ENCODE data around the gene NTM. TPM values are rescaled to one million over a fixed set of nuclear protein-coding genes. Genes with fewer than 3 reads are reported as not detected.

NTM gene
- total and polyA plus RNA-seq, 2 of the 8 experiments (the other 6 are each of a cell fraction or from before 2014, with no cell fraction given) = 13.4 to 20.0 TPM

- no peak for FAIRE-seq
- Histone ChIP-seq H3K9me3 (ENCODE audit: insufficient read depth in 2 of 2, low read depth in 1 of 2, low read length in 1 of 2) (no peaks in the 10 kb centered on the region), H3K4ac (replicated peaks; ENCODE audit: insufficient read length, low read depth, low read length) (no peak overlapping the region), H2BK120ac (replicated peaks; ENCODE audit: low read depth, low read length) (no peak overlapping the region), H2AFZ (ENCODE audit: low read length) (no peak overlapping the region), H3K4me3 (ENCODE audit: extremely low read depth in 1 of 4, insufficient read depth in 2 of 4, low read depth in 3 of 4, low read length in 4 of 4) (no peak overlapping the region), H2AK5ac (ENCODE audit: low read depth, low read length) (no peak overlapping the region), H3K9ac (replicated peaks in 1 of 4; ENCODE audit: extremely low read depth in 1 of 4, low read depth in 3 of 4, low read length in 3 of 4) (no peak overlapping the region), H3K79me1 (ENCODE audit: low read depth, low read length) (no peaks in the 10 kb centered on the region), H3K79me2 (ENCODE audit: control insufficient read depth in 1 of 2, insufficient read depth in 2 of 2, low read length in 2 of 2) (no peaks in the 10 kb centered on the region), H2BK12ac (ENCODE audit: low read depth, low read length) (no peak overlapping the region), H4K5ac (ENCODE audit: insufficient read length, low read depth, low read length) (no peak overlapping the region), H3K23me2 (ENCODE audit: low read depth, low read length) (no peaks in the 10 kb centered on the region; the same call in 1 of the 2 replicates), H2BK20ac (ENCODE audit: low read length) (no peak overlapping the region), H3K18ac (ENCODE audit: extremely low read depth, low read length) (no peak overlapping the region), H4K20me1 (replicated peaks in 1 of 2; ENCODE audit: control insufficient read depth in 1 of 2, insufficient read depth in 2 of 2, low read length in 2 of 2) (no peaks in the 10 kb centered on the region), H3K56ac (replicated peaks; ENCODE audit: insufficient read length, low read depth, low read length) (no peak overlapping the region), H3K14ac (ENCODE audit: insufficient read length) (no peak overlapping the region), H3K4me2 (ENCODE audit: insufficient read depth in 1 of 2, low read depth in 2 of 2, low read length in 2 of 2) (no peak overlapping the region), H2BK5ac (ENCODE audit: low read depth, low read length) (no peak overlapping the region), H3K27me3 (replicated peaks in 1 of 4; ENCODE audit: control insufficient read depth in 3 of 4, extremely low read depth in 1 of 4, insufficient read depth in 3 of 4, low read length in 3 of 4) (no peaks in the 10 kb centered on the region; a peak in 2 of 7 replicates), H3K27ac (ENCODE audit: low read depth, low read length) (no peak overlapping the region), H3K23ac (ENCODE audit: insufficient read length) (no peak overlapping the region), H4K8ac (ENCODE audit: extremely low read depth, insufficient read depth, low read length) (no peak overlapping the region), H3K36me3 (ENCODE audit: control insufficient read depth in 2 of 4, insufficient read depth in 4 of 4, low read length in 3 of 4) (no peaks in the 10 kb centered on the region), H3K4me1 (replicated peaks in 1 of 4; ENCODE audit: control insufficient read depth in 3 of 4, insufficient read depth in 4 of 4, low read length in 3 of 4) (peaks cover 11 to 27% (median 20%) of the 10 kb centered on the region in 4 experiments), H2BK15ac (ENCODE audit: low read length) (no peak overlapping the region), H4K91ac (replicated peaks; ENCODE audit: insufficient read length, low read length) (no peak overlapping the region)
- no peak for DNase-seq (ENCODE audit: low read depth in 1 of 2, low spot score in 2 of 2)
- ChIA-PET CTCF (ENCODE audit: partially characterized antibody) (interaction anchor here (0.5 to 38.6 kb wide), 7 partner anchors 6 to 556 kb away, joined by 3 to 1023 read pairs (median 9); no protein-coding TSS in a partner anchor), POLR2A (ENCODE audit: partially characterized antibody) (no interaction called here)
- 97% methylated on average over 3 of the region's 3 CpGs; no CpG with 5 or more reads in 1 of the 2 experiments for WGBS, 2 experiments (ENCODE audit: extremely low coverage in 1 of 2, insufficient coverage in 1 of 2, insufficient read length in 1 of 2, insufficient replicate concordance in 2 of 2, low coverage in 1 of 2, low lambda C conversion rate in 2 of 2, missing lambda C conversion rate in 1 of 2)
- TF ChIP-seq KDM1A (IDR thresholded peaks at IDR 0.05; ENCODE audit: borderline replicate concordance, low read length) = peak; percentile 65; the same call in 1 of the 2 replicates
- no peak for TF ChIP-seq BACH1 (IDR thresholded peaks at IDR 0.05; ENCODE audit: low read length)
- no peak for TF ChIP-seq RNF2 (IDR thresholded peaks at IDR 0.05; ENCODE audit: borderline replicate concordance, low read depth, low read length, missing control alignments, poor library complexity, severe bottlenecking)
- no peak for TF ChIP-seq SAP30 (IDR thresholded peaks at IDR 0.05; ENCODE audit: insufficient read depth, insufficient replicate concordance, low read length)
- TF ChIP-seq YY1 (IDR thresholded peaks at IDR 0.05; ENCODE audit: low read depth, low read length) = 0 out of 2 replicates have a peak, but pooled peaks have one; percentile 44
- TF ChIP-seq POU5F1 (IDR thresholded peaks at IDR 0.05; ENCODE audit: low read depth, low read length) = no peak
- TF ChIP-seq RFX5 (IDR thresholded peaks at IDR 0.05; ENCODE audit: borderline replicate concordance, low read depth, low read length) = no peak
- TF ChIP-seq TBP (IDR thresholded peaks at IDR 0.05; ENCODE audit: low read depth, low read length) = no peak
Observed at GRCh38 chr11:131588057-131588456, 217.6 kb downstream of the NTM start.
